GM23338 (cell line): ENCODE results near the gene LILRB5. TPM values are rescaled to one million over a fixed set of nuclear protein-coding genes. Genes with fewer than 3 reads are reported as not detected.

ENCODE experiments used
- ATAC-seq: fragments of 200-7000 bp; cut with Tn5 transposase; 3 replicates; pipeline ENCODE4 v1.9.1; 2020
- DNase-seq: peaks from one replicate; pipeline ENCODE4 v3.0.0-alpha.2; 2015; ENCODE audit warnings: low spot score
- H2AFZ ChIP-seq: fragments of 200-600 bp; sonication (generic); 2 replicates; pipeline ENCODE4 v1.8.0; 2016; ENCODE audit warnings: antibody characterized with exemption, mild to moderate bottlenecking, moderate library complexity
- H3F3A ChIP-seq: fragments of 200-600 bp; sonication (generic); replicated peaks from 2 replicates; pipeline ENCODE4 v1.8.0; 2017; ENCODE audit warnings: antibody characterized with exemption, mixed run types, low read depth
- H3K27ac ChIP-seq: fragments of 200-600 bp; sonication (generic); 2 replicates; pipeline ENCODE4 v1.6.1; 2016; ENCODE audit warnings: low read depth
- H3K27me3 ChIP-seq: fragments of 200-600 bp; sonication (generic); 2 replicates; pipeline ENCODE4 v1.8.0; 2016; ENCODE audit warnings: mild to moderate bottlenecking, mixed run types, moderate library complexity; ENCODE audit not compliant: insufficient read depth
- H3K36me3 ChIP-seq: fragments of 200-600 bp; sonication (generic); 2 replicates; pipeline ENCODE4 v1.8.0; 2016; ENCODE audit warnings: mild to moderate bottlenecking; ENCODE audit not compliant: insufficient read depth
- H3K4me1 ChIP-seq: fragments of 200-600 bp; sonication (generic); 2 replicates; pipeline ENCODE4 v1.8.0; 2016; ENCODE audit warnings: mild to moderate bottlenecking, moderate library complexity; ENCODE audit not compliant: insufficient read depth
- H3K4me2 ChIP-seq: fragments of 200-600 bp; sonication (generic); 2 replicates; pipeline ENCODE4 v1.7.1; 2017; ENCODE audit warnings: mixed run types
- H3K4me3 ChIP-seq: fragments of 200-600 bp; sonication (generic); 2 replicates; pipeline ENCODE4 v1.6.1; 2016; ENCODE audit warnings: mixed run types
- H3K79me2 ChIP-seq: fragments of 200-600 bp; sonication (generic); replicated peaks from 2 replicates; pipeline ENCODE4 v1.8.0; 2017; ENCODE audit warnings: mild to moderate bottlenecking; ENCODE audit not compliant: insufficient read depth
- H3K9me2 ChIP-seq: fragments of 200-600 bp; sonication (generic); 2 replicates; pipeline ENCODE4 v1.8.0; 2017; ENCODE audit not compliant: insufficient read depth
- H4K20me1 ChIP-seq: fragments of 200-600 bp; sonication (generic); replicated peaks from 2 replicates; pipeline ENCODE4 v1.8.0; 2017; ENCODE audit warnings: mild to moderate bottlenecking; ENCODE audit not compliant: insufficient read depth
- H3K27ac Mint-ChIP-seq: 2 replicates; pipeline ENCODE4 v1.8.0; 2020; ENCODE audit warnings: inconsistent platforms, mild to moderate bottlenecking, moderate library complexity, mixed read lengths
- H3K27me3 Mint-ChIP-seq: 3 replicates; pipeline ENCODE4 v1.8.0; 2022; ENCODE audit warnings: low read depth, mild to moderate bottlenecking, moderate library complexity, mixed read lengths, inconsistent platforms; ENCODE audit not compliant: insufficient read depth, poor library complexity
- H3K36me3 Mint-ChIP-seq: 3 replicates; pipeline ENCODE4 v1.8.0; 2021; ENCODE audit warnings: low read depth, mild to moderate bottlenecking, inconsistent platforms, moderate library complexity, mixed read lengths
- H3K4me1 Mint-ChIP-seq: 3 replicates; pipeline ENCODE4 v1.8.0; 2020; ENCODE audit warnings: mild to moderate bottlenecking, inconsistent platforms, mixed read lengths
- H3K4me3 Mint-ChIP-seq: 3 replicates; pipeline ENCODE4 v1.8.0; 2021; ENCODE audit warnings: moderate library complexity, mild to moderate bottlenecking, inconsistent platforms, mixed read lengths
- H3K9me3 Mint-ChIP-seq: 3 replicates; pipeline ENCODE4 v1.8.0; 2020; ENCODE audit warnings: moderate library complexity, mild to moderate bottlenecking, inconsistent platforms, mixed read lengths
- JUNB ChIP-seq: IDR thresholded peaks from one replicate; pipeline ENCODE4 v1.6.1; 2016; ENCODE audit warnings: antibody characterized with exemption; ENCODE audit not compliant: unreplicated experiment
- NANOG ChIP-seq: IDR thresholded peaks from 2 replicates; pipeline ENCODE4 v1.6.1; 2016; ENCODE audit warnings: antibody characterized with exemption, borderline replicate concordance
- POLR2AphosphoS5 ChIP-seq: IDR thresholded peaks from 2 replicates; pipeline ENCODE4 v1.6.1; 2016; ENCODE audit warnings: antibody characterized with exemption, low read depth
- ZNF114 ChIP-seq: fragments of 250-450 bp; sonication (Bioruptor Pico); IDR thresholded peaks from 2 replicates; pipeline ENCODE4 v1.5.0; 2020; ENCODE audit warnings: mild to moderate bottlenecking, moderate library complexity
- microRNA-seq: library from miRNA; unstranded; fragments of <30 nt; microRNA quantifications from one replicate; pipeline ENCODE4, GENCODE V29; 2017
- polyA plus RNA-seq: library from polyadenylated mRNA; unstranded; fragments of >200 nt; fragmentation: Nextera tagmentation; extraction: Ambion mirVana; gene quantifications from 2 replicates; pipeline ENCODE4 v1.2.1, GENCODE V29; 2016
- small RNA-seq: library from RNA; depleted of rRNA; stranded (forward); fragments of <200 nt; gene quantifications from one replicate; pipeline ENCODE3, GENCODE V24; 2014; ENCODE audit warnings: low replicate concordance
- total RNA-seq: library from RNA; depleted of rRNA; stranded (reverse); fragments of >200 nt; shearing (Covaris generic); gene quantifications from 2 replicates; pipeline ENCODE4 v1.2.3, GENCODE V29; 2014; rRNA removed
- TF ChIP-seq, protein P1 (sequence below): IDR thresholded peaks from 2 replicates; pipeline ENCODE4 v1.6.1; 2016; ENCODE audit warnings: antibody characterized with exemption

The LILRB5 gene
- total and polyA plus RNA-seq, 2 experiments from 2014 or later = not detected

DNA sequence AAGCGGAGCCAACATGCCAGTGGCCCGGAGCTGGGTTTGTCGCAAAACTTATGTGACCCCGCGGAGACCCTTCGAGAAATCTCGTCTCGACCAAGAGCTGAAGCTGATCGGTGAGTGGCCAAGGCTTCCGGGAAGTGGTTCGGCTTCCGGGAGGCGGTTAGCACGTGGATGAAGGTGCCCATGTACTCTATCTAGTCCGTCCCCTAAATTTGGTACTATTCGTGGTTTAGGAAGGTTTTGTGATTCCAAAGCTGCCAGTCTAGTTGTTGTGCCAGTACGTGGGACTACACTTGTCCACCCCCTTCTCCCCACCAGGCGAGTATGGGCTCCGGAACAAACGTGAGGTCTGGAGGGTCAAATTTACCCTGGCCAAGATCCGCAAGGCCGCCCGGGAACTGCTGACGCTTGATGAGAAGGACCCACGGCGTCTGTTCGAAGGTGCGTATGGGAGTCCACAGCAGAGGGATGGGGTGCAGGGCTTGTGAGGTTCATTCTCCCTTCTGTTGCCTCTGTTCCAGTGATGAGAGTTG lies 55.8 kb downstream of the LILRB5 start:
- peak overlapping the region; percentile 96 for H3K4me3 Mint-ChIP-seq
- H3K27me3 Mint-ChIP-seq = peaks cover 35% of the 10 kb centered on the region
- H3K36me3 ChIP-seq = peaks cover 54% of the 10 kb centered on the region

More for the DNA sequence above, 55.8 kb downstream of the LILRB5 start:
- H3K79me2 ChIP-seq = peaks cover 59% of the 10 kb centered on the region
- H3K4me3 ChIP-seq = peak overlapping the region; percentile 89
- peaks cover 40% of the 10 kb centered on the region for H3K4me1 ChIP-seq
- H3K4me2 ChIP-seq = peak overlapping the region; percentile 100
- ATAC-seq (no peak), DNase-seq (no peak)
- H3K27me3 ChIP-seq = no peaks in the 10 kb centered on the region
- TF ChIP-seq POLR2AphosphoS5 (no peak), ZNF114 (CRISPR knock-in tag) (no peak), NANOG (no peak), JUNB (no peak)
- TF ChIP-seq, protein P1, sequence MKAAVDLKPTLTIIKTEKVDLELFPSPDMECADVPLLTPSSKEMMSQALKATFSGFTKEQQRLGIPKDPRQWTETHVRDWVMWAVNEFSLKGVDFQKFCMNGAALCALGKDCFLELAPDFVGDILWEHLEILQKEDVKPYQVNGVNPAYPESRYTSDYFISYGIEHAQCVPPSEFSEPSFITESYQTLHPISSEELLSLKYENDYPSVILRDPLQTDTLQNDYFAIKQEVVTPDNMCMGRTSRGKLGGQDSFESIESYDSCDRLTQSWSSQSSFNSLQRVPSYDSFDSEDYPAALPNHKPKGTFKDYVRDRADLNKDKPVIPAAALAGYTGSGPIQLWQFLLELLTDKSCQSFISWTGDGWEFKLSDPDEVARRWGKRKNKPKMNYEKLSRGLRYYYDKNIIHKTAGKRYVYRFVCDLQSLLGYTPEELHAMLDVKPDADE = no peak
- peaks cover 56% of the 10 kb centered on the region for H4K20me1 ChIP-seq
- Mint-ChIP-seq H3K9me3 (peaks cover 4% of the 10 kb centered on the region), H3K4me1 (peaks cover 38% of the 10 kb centered on the region), H3K27ac (peak overlapping the region; percentile 100), H3K36me3 (peaks cover 59% of the 10 kb centered on the region)
- H3K27ac ChIP-seq = peak overlapping the region; percentile 60
- H3F3A ChIP-seq = peaks cover 50% of the 10 kb centered on the region
- no peak overlapping the region for H2AFZ ChIP-seq
- no peaks in the 10 kb centered on the region for H3K9me2 ChIP-seq

Small RNA genes lying within 50 kb of the gene (microRNA-seq; reads per million reads assigned to microRNA genes)
- not detected for gene MIR4752

Small RNA genes lying within 50 kb of the gene (small RNA-seq; reads per million reads assigned to genes)
- gene AC245884.12 (not detected), gene MIR4752 (not detected), gene RNU6-1307P (not detected)

Other genes starting within 250 kb of the LILRB5 start
- not detected in 2 replicates for gene VSTM1, start 193.4 kb downstream of the LILRB5 start, total RNA-seq
- not detected in 2 replicates for gene VSTM1, start 193.4 kb downstream of the LILRB5 start, polyA plus RNA-seq
- gene TARM1, start 175.9 kb downstream of the LILRB5 start, total RNA-seq = not detected in 2 replicates
- gene TARM1, start 175.9 kb downstream of the LILRB5 start, polyA plus RNA-seq = not detected in 2 replicates
- 0.31 TPM in 1 of 2 replicates, not detected in the other for gene OSCAR, start 156.5 kb downstream of the LILRB5 start, total RNA-seq
- 1.6 and 2.6 TPM in 2 replicates for gene OSCAR, start 156.5 kb downstream of the LILRB5 start, polyA plus RNA-seq
- gene NDUFA3, start 154.4 kb downstream of the LILRB5 start, total RNA-seq = 27.6 and 28.4 TPM in 2 replicates
- gene NDUFA3, start 154.4 kb downstream of the LILRB5 start, polyA plus RNA-seq = 691 and 851 TPM in 2 replicates
- 12.0 and 16.2 TPM in 2 replicates for gene TFPT, start 141.6 kb downstream of the LILRB5 start, total RNA-seq
- 18.3 and 18.9 TPM in 2 replicates for gene TFPT, start 141.6 kb downstream of the LILRB5 start, polyA plus RNA-seq
- 79.3 and 83.3 TPM in 2 replicates for gene PRPF31, start 141.5 kb downstream of the LILRB5 start, total RNA-seq
- gene PRPF31, start 141.5 kb downstream of the LILRB5 start, polyA plus RNA-seq = 86.3 and 94.2 TPM in 2 replicates
- 47.0 and 61.2 TPM in 2 replicates for gene CNOT3, start 119.5 kb downstream of the LILRB5 start, total RNA-seq
- 36.4 and 39.7 TPM in 2 replicates for gene CNOT3, start 119.5 kb downstream of the LILRB5 start, polyA plus RNA-seq
- 4.7 TPM in 2 replicates for gene LENG1, start 97.6 kb downstream of the LILRB5 start, total RNA-seq
- 17.2 and 19.3 TPM in 2 replicates for gene LENG1, start 97.6 kb downstream of the LILRB5 start, polyA plus RNA-seq
- 0.58 and 2.3 TPM in 2 replicates for gene TMC4, start 84.1 kb downstream of the LILRB5 start, total RNA-seq
- gene TMC4, start 84.1 kb downstream of the LILRB5 start, polyA plus RNA-seq = 7.8 and 8.2 TPM in 2 replicates
- gene MBOAT7, start 67.7 kb downstream of the LILRB5 start, total RNA-seq = 140 and 184 TPM in 2 replicates
- 73.5 and 77.8 TPM in 2 replicates for gene MBOAT7, start 67.7 kb downstream of the LILRB5 start, polyA plus RNA-seq
- 51.2 and 53.4 TPM in 2 replicates for gene TSEN34, start 66.0 kb downstream of the LILRB5 start, total RNA-seq
- 33.0 and 36.6 TPM in 2 replicates for gene TSEN34, start 66.0 kb downstream of the LILRB5 start, polyA plus RNA-seq
- 1,754 and 2,101 TPM in 2 replicates for gene RPS9, start 56.4 kb downstream of the LILRB5 start, total RNA-seq
- gene RPS9, start 56.4 kb downstream of the LILRB5 start, polyA plus RNA-seq = 1,060 and 1,149 TPM in 2 replicates
- gene LILRB3, start 34.3 kb downstream of the LILRB5 start, total RNA-seq = not detected in 2 replicates
- gene LILRB3, start 34.3 kb downstream of the LILRB5 start, polyA plus RNA-seq = not detected in 2 replicates
- gene LILRA6, start 14.5 kb downstream of the LILRB5 start, total RNA-seq = not detected in 2 replicates
- not detected in 2 replicates for gene LILRA6, start 14.5 kb downstream of the LILRB5 start, polyA plus RNA-seq
- not detected in 2 replicates for gene LILRB2, start 23.8 kb upstream of the LILRB5 start, total RNA-seq
- not detected in 2 replicates for gene LILRB2, start 23.8 kb upstream of the LILRB5 start, polyA plus RNA-seq
- not detected in 2 replicates for gene LILRA5, start 55.9 kb upstream of the LILRB5 start, total RNA-seq
- not detected in 2 replicates for gene LILRA5, start 55.9 kb upstream of the LILRB5 start, polyA plus RNA-seq
- gene LILRA4, start 81.9 kb upstream of the LILRB5 start, total RNA-seq = not detected in 2 replicates
- gene LILRA4, start 81.9 kb upstream of the LILRB5 start, polyA plus RNA-seq = not detected in 2 replicates
- gene LAIR1, start 107.7 kb upstream of the LILRB5 start, total RNA-seq = 1.3 TPM in 1 of 2 replicates, not detected in the other
- gene LAIR1, start 107.7 kb upstream of the LILRB5 start, polyA plus RNA-seq = 0.10 TPM in 2 replicates
- gene TTYH1, start 158.2 kb upstream of the LILRB5 start, total RNA-seq = 31.8 and 40.8 TPM in 2 replicates
- gene TTYH1, start 158.2 kb upstream of the LILRB5 start, polyA plus RNA-seq = 18.2 and 21.5 TPM in 2 replicates
- gene LENG8, start 191.9 kb upstream of the LILRB5 start, total RNA-seq = 45.6 and 74.3 TPM in 2 replicates
- 41.2 and 42.1 TPM in 2 replicates for gene LENG8, start 191.9 kb upstream of the LILRB5 start, polyA plus RNA-seq
- 3.3 and 6.4 TPM in 2 replicates for gene LENG9, start 206.5 kb upstream of the LILRB5 start, total RNA-seq
- 0.26 and 0.52 TPM in 2 replicates for gene LENG9, start 206.5 kb upstream of the LILRB5 start, polyA plus RNA-seq
- 0.35 and 3.4 TPM in 2 replicates for gene CDC42EP5, start 216.0 kb upstream of the LILRB5 start, total RNA-seq
- 1.4 and 2.3 TPM in 2 replicates for gene CDC42EP5, start 216.0 kb upstream of the LILRB5 start, polyA plus RNA-seq
- not detected in 2 replicates for gene LAIR2, start 245.6 kb upstream of the LILRB5 start, total RNA-seq
- not detected in 2 replicates for gene LAIR2, start 245.6 kb upstream of the LILRB5 start, polyA plus RNA-seq